ENCODE results near the gene CDH4. TPM values are rescaled to one million over a fixed set of nuclear protein-coding genes. Genes with fewer than 3 reads are reported as not detected.

Gene CDH4
- total RNA-seq, 1 donor from 2014 or later, result not detected

GRCh38 chr20:61297491-61297890 is 45.4 kb downstream of the CDH4 start:
- DNase-seq (ENCODE audit: low spot score), result no peak
- intact Hi-C loops (cut with DNase I), result no loop called here

GRCh38 chr20:61297986-61298385 is 45.9 kb downstream of the CDH4 start:
- DNase-seq (ENCODE audit: low spot score), result no peak
- intact Hi-C loops (cut with DNase I), result no loop called here

GRCh38 chr20:61298661-61299060 is 46.6 kb downstream of the CDH4 start:
- no peak for DNase-seq (ENCODE audit: low spot score)
- intact Hi-C loops (cut with DNase I), result no loop called here

DNA sequence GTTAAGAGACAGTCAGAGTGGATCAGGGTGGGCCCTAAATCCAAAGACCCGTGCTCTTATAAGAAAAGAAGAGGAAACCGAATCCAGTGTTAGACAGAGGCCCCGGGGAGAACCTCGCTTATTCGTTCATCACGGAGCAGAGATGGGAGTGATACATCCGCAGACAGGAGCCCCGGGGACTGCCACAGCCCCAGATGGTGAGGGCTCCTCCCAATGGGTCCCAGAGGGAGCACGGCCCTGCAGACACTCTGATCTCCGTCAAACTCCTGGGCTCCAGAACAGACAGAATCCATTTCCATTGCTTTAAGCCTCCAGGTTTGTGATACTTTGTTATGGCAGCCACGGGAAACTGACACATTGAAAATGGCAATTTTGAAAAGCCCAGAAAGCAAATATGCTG is 47.0 kb downstream of the CDH4 start:
- intact Hi-C loops (cut with DNase I), result no loop called here
- no peak for DNase-seq (ENCODE audit: low spot score)

GRCh38 chr20:61299618-61300017 is 47.6 kb downstream of the CDH4 start:
- no peak for DNase-seq (ENCODE audit: low spot score)
- intact Hi-C loops (cut with DNase I), result no loop called here

DNA sequence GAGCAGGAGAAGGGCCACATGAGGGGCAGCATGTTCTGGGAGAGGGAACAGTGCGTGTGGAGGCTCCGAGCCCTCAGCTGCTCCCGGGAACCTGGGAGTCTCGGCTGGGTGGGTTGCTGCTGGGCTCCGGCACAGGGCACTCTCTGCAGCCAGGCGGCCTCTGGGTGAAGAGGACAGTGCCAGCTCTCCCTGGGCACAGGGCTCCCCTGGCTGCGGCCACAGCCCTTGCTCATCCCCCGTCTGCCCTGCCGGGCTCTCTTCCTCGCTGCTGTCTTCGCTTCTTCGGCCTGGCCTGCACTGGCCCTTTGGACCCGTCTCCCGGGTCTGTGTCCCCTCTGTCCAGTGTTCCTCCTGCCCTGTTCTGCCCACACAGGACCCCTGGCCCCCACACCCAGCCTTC is 48.2 kb downstream of the CDH4 start:
- DNase-seq (ENCODE audit: low spot score), result no peak
- intact Hi-C loops (cut with DNase I), result no loop called here

DNA sequence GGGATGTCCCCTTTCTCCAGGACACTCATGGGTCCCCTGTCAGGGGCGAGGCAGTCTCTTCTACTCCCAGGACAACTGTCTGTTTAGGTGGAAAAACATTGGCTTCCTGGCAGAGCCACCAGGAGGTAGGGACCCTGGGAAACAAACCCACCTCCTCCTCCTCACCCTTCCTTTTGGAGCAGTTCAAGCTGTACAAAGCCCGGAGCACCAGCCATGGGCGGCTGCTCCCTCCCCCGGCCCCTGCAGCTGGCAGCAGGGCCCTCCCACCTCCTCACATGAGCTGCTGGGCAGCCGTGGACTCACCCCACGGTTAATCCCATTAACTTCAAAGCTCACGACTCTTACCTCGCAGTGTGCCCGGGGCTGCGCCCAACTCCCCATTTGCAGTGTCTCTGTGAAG is 48.6 kb downstream of the CDH4 start:
- no peak for DNase-seq (ENCODE audit: low spot score)
- intact Hi-C loops (cut with DNase I), result no loop called here

GRCh38 chr20:61301711-61302525 is 49.9 kb downstream of the CDH4 start:
- no peak for DNase-seq (ENCODE audit: low spot score)
- intact Hi-C loops (cut with DNase I), result no loop called here

DNA sequence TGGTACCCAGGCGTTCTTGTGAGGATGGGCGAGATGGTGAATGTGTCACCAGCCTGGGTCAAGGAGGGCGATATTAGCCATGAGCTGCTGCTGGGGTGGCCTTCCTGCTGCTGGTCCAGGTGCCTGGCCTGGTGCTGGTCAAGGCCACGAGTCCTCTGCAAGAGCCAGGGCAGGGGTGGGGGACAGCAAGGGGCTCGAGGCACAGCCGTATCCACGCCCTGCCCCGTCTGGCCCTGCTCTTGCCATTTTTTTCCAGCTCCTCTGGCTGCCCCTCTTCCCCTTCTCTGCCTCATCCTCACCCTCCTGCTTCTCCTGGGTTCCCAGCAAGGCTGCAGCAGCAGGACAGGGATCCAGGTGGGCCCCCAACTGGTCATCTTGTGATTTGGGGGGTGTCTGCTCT is 51.2 kb downstream of the CDH4 start:
- intact Hi-C loops (cut with DNase I), result no loop called here

DNA sequence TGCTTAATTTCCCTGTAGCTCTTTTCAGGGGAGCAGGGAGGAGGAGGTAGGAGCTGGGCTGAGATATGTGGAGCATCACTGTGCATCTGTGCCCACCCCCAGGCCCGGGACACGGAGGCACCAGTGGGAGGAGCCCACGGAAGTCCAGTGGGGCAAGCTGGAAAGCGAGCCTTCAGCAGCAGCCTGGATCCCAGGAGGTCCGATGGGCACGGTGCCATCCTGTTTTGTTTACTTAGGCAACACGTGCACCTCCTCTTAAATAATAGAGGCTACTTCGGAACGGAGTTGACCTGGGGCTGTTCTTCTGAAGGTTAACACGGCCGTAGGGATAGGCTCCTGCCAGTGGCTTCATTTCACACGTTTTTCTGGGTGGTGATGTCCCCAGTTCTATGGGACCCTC is 51.6 kb downstream of the CDH4 start:
- no peak for DNase-seq (ENCODE audit: low spot score)
- intact Hi-C loops (cut with DNase I), result no loop called here

More for the DNA sequence above, 51.2 kb downstream of the CDH4 start:
- no peak for DNase-seq (ENCODE audit: low spot score)

GRCh38 chr20:61304750-61305149 is 52.7 kb downstream of the CDH4 start:
- DNase-seq (ENCODE audit: low spot score), result no peak
- intact Hi-C loops (cut with DNase I), result no loop called here

DNA sequence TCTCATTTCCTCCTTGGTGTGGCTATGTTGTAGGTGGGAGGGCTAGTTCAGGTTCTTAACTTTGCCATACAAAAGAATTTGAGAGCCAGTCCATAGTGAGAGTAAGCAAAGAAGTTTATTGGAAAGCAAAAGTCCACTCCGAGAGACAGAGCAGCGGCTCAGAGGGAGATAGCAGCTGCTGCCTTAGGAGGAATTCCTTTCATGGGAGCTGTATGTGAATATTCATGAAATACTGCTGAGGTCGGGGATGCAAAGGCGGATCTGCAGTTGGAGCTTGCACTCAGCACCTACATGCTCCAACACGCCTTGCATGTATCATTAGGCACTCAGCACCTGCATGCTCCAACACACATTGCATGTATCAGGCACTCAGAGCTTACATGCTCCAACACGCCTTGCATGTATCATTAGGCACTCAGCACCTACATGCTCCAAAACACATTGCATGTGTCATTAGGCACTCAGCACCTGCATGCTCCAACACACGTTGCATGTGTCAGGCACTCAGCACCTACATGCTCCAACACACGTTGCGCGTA is 54.9 kb downstream of the CDH4 start:
- intact Hi-C loops (cut with DNase I), result no loop called here
- DNase-seq (ENCODE audit: low spot score), result no peak

GRCh38 chr20:61307686-61308476 is 55.8 kb downstream of the CDH4 start:
- DNase-seq (ENCODE audit: low spot score), result no peak
- intact Hi-C loops (cut with DNase I), result no loop called here

GRCh38 chr20:61308477-61308774 is 56.4 kb downstream of the CDH4 start:
- intact Hi-C loops (cut with DNase I), result no loop called here
- DNase-seq (ENCODE audit: low spot score), result no peak

- DNase-seq (ENCODE audit: low spot score), result no peak
- intact Hi-C loops (cut with DNase I), result no loop called here
Observed at GRCh38 chr20:61310954-61311353, 58.9 kb downstream of the CDH4 start.

DNA sequence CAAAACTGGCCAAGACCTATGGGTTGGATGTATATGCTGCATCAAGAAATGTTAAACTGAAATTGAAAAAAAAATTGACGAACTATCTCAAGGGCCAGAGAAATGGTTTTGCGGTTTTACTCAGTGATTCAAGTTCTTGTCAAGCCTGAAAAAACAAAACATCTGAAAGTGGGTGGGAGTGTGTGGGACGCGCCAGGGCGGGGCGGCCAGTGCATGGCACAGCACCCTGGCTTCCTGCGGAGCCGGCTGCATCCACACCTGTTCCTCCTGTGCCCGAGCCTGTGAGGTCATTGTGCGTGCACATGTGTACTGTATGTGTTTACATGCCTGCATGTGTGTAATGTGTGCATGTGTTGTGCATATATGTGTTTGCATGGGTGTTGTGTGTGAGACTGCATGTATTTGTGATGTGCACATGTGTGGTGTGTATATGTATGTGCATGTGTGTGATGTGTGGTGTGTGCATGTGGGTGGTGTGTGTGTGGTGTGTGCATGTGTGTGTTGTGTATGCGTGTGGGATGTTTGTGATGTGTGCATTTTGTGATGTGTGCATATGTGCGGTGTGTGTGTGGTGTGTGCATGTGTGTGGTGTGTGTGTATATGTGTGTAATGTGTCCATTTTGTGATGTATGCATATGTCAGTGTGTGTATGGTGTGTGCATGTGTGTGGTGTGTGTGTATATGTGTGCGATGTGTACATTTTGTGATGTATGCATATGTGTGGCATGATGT is 59.8 kb downstream of the CDH4 start:
- DNase-seq (ENCODE audit: low spot score), result no peak
- intact Hi-C loops (cut with DNase I), result no loop called here

GRCh38 chr20:61312925-61313324 is 60.9 kb downstream of the CDH4 start:
- DNase-seq (ENCODE audit: low spot score), result no peak
- intact Hi-C loops (cut with DNase I), result no loop called here

GRCh38 chr20:61313396-61313795 is 61.3 kb downstream of the CDH4 start:
- intact Hi-C loops (cut with DNase I), result no loop called here
- DNase-seq (ENCODE audit: low spot score), result no peak

- no peak for DNase-seq (ENCODE audit: low spot score)
- intact Hi-C loops (cut with DNase I), result no loop called here
Observed at GRCh38 chr20:61314326-61315010, 62.4 kb downstream of the CDH4 start.

- DNase-seq (ENCODE audit: low spot score), result no peak
- intact Hi-C loops (cut with DNase I), result no loop called here
Observed at GRCh38 chr20:61315319-61315718, 63.3 kb downstream of the CDH4 start.
